CD4-positive, alpha-beta T cell treated with Interleukin-15 for 1 hour (primary cell): Measurements from ENCODE around the gene UXS1.

Source experiments
- DNase-seq: peaks from one replicate; pipeline ENCODE4 v3.0.0-alpha.2; 2020

Gene UXS1

GRCh38 chr2:106129150-106129549, 65.0 kb downstream of the UXS1 start:
- no peak for DNase-seq

GRCh38 chr2:106127776-106128268, 66.3 kb downstream of the UXS1 start:
- no peak for DNase-seq

GRCh38 chr2:106127282-106127771, 66.8 kb downstream of the UXS1 start:
- DNase-seq, result no peak

- no peak for DNase-seq
Observed at GRCh38 chr2:106126705-106127281, 67.3 kb downstream of the UXS1 start.

- DNase-seq, result no peak
Observed at GRCh38 chr2:106126295-106126694, 67.8 kb downstream of the UXS1 start.

- DNase-seq, result no peak
Observed at GRCh38 chr2:106124905-106125549, 69.1 kb downstream of the UXS1 start.

- no peak for DNase-seq
Observed at GRCh38 chr2:106124106-106124756, 69.9 kb downstream of the UXS1 start.

- DNase-seq, result no peak
Observed at GRCh38 chr2:106122157-106122556, 71.9 kb downstream of the UXS1 start.

GRCh38 chr2:106120432-106120831, 73.7 kb downstream of the UXS1 start:
- DNase-seq, result no peak

GRCh38 chr2:106119074-106119473, 75.0 kb downstream of the UXS1 start:
- no peak for DNase-seq

GRCh38 chr2:106117882-106118684, 76.0 kb downstream of the UXS1 start:
- DNase-seq, result no peak

GRCh38 chr2:106117347-106117746, 76.8 kb downstream of the UXS1 start:
- no peak for DNase-seq

GRCh38 chr2:106116248-106116647, 77.9 kb downstream of the UXS1 start:
- DNase-seq, result no peak

GRCh38 chr2:106115665-106116064, 78.4 kb downstream of the UXS1 start:
- DNase-seq, result no peak

GRCh38 chr2:106115250-106115649, 78.9 kb downstream of the UXS1 start:
- no peak for DNase-seq

- DNase-seq, result no peak
Observed at GRCh38 chr2:106114166-106114565, 79.9 kb downstream of the UXS1 start.

- DNase-seq, result no peak
Observed at GRCh38 chr2:106113361-106113966, 80.6 kb downstream of the UXS1 start.

- no peak for DNase-seq
Observed at GRCh38 chr2:106111882-106112571, 82.1 kb downstream of the UXS1 start.

- no peak for DNase-seq
Observed at GRCh38 chr2:106109675-106110424, 84.3 kb downstream of the UXS1 start.

GRCh38 chr2:106108791-106109190, 85.3 kb downstream of the UXS1 start:
- DNase-seq, result no peak

GRCh38 chr2:106108351-106108750, 85.8 kb downstream of the UXS1 start:
- DNase-seq, result no peak
